Measurements from ENCODE around the gene PHF12.

The PHF12 gene

DNA sequence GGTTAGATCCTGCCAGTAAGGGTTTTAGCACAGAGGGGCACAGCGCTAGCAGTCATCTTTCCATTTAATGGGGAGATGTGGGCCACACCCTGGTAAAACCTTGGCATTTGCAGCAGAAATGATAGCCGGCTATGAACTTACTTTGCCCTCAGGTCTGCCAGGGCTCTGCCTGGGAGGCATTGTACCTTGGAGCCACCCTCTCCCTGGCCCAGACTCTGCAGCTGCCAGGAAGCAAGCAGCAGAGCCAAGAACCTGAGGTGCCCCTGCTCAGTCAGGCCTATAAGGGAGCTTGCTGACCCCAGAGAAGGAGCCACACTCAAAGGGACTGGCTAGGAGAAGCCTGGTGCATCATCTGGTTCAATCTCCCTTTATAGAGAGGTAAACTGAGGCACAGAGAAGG is 23.7 kb upstream of the PHF12 start:
- DNase-seq = no peak

DNA sequence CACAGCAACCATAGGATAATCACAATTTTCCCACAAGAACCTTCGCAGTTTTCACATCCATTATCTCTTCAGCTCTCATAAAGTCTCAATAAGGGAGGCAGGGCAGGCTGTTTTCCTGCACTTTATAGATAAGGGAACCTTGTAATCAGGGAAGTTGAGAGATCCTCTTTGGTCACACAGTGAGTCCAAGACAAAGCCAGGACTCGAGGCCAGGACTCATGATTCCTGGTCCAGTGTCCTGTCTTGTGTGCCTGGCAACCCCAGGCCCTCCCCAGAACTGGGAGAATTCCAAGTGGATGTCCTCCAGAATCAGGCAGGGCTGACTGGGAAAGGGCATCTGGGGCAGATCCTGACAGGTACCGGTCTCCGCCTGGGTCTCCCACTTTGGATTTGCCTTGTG is 23.1 kb upstream of the PHF12 start:
- no peak for DNase-seq

DNA sequence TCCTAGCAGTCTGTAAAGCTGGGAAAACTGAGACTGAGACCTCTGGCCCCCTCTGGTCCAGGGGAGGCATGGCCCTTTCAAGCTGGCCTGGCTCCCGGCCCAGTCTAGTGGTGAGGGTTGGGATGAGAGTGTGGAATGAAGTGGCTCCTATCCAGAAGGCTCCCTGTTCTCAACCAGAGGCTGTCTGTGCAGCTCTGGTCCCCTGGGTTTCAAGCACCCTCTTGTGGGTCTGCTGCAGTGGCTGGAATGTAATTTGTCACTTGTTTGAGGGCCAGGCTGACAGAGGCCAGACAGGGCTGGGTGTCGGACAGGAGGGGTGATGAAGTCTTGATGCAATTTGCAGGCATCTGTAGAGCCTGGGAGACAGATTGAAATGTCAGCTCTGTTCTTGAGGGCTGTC is 22.1 kb upstream of the PHF12 start:
- DNase-seq = no peak

DNA sequence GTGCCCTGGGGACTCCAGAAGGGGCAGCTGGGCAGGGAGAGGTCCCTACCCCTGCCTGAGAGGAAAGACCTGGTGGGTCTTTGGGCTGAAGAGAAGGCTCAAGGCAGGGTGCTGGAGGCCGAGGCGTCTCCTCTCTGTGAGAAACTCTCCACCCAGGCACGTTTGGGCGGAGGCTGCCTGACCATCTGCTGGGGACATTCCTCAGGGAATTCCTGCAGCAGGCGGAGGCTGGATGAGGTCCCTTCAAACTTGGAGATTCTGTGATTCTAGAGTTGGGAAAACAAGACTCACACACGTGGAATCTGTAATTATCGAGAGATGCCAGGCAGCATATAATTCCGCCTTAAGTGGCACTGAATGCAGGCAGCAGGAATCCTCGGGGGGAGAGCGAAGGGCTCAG is 21.1 kb upstream of the PHF12 start:
- no peak for DNase-seq

DNA sequence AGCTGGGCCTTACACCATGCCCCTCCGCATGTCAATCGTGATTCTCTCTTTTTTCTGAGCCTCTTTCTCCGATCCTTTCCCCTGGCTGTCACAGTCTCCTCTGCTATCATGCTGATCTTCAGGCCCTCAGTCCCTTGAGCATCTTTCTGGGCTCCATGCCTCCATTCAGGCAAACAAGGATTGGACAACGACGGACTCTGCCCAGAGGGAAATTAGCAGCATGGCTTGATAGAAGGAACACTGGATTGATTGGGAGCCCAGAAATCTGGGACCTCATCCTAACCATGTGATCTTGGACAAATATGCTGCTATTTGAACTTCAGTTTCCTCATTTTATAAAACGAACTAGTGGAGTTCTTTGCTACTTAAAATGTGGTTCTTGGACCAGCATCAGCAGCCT is 19.6 kb upstream of the PHF12 start:
- DNase-seq = no peak

DNA sequence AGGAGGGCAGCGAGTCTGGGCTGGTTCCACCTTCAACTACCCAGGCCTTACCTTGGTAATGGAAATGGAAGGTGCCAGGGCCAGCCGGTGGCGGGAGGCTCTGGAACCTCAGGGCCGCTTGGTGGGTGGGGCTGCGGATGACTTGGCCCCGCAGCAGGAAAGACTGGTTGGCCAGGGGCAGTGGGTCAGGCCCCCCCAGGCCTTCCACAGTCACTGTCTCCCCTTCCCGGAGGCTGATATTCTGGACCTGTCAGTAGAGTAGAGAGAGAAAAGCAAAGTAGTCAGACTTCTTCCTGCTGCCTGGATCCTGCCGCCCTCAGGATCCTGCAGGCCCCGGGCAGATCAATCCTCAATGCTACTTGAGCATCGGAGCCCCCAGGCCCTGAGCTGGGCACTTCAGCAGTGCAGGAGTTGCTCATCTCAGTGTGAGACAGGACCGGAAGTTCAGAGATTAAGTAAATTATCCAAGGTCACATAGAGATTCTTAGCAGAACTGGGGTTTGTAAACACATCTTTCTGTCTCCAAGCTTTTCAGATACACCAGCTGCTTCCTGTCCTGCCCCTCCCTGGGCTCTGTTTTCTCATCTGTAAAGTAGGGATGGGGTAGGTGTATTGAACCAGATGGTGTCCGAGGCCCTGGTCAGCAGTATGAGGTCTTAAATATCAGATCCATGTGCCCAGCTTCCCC is 18.5 kb upstream of the PHF12 start:
- DNase-seq = no peak

DNA sequence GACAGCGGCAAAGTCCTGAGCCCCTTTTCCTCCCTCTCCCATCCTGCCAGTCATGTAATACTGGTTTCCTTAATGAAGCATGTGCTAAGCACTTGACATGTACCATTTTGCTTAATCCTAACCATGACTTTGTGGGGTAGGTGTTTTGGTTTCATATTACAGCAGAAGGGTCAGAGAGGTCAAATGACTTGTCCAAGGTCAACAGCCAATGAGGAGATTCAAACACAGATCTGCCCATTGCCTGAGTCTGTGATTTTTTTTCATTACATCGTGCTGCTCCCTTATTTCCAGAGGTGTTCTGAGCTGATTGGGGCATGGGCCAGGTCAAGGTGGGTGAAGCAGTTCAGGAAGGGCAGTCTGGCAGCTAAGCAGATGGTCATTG is 17.6 kb upstream of the PHF12 start:
- no peak for DNase-seq

DNA sequence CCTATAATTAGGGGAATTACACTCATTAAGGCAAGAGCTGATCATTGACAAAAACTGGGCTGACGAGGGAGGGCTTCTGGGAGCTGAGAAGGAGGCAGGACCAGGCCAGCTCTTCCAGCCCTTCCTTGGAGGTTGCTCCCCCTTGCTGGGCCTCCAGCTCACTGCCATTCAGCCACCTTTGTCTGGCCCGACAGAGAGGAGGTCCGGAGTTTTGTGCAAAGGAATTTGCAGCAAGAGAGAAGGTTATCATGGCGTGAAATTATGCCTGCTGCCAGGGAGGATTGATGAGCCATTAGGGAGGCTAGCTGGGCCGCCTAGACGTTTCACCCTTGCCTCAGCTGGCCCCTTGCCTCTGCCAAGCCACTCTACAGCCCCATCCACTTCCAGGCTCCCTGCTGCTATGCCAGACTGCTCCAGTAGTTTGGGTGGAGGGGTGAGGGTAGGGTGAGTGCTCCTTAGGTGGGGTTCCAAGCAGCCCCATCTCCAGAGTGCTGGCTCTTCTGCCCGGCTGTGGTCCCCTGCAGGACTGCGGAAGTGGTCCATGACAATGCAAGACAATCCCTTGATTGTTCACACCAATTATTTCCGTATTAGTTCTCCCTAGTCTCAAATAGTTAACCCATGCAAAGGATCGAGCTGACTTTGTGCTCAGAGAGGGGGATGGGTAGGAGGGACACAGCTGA is 17.1 kb upstream of the PHF12 start:
- no peak for DNase-seq

DNA sequence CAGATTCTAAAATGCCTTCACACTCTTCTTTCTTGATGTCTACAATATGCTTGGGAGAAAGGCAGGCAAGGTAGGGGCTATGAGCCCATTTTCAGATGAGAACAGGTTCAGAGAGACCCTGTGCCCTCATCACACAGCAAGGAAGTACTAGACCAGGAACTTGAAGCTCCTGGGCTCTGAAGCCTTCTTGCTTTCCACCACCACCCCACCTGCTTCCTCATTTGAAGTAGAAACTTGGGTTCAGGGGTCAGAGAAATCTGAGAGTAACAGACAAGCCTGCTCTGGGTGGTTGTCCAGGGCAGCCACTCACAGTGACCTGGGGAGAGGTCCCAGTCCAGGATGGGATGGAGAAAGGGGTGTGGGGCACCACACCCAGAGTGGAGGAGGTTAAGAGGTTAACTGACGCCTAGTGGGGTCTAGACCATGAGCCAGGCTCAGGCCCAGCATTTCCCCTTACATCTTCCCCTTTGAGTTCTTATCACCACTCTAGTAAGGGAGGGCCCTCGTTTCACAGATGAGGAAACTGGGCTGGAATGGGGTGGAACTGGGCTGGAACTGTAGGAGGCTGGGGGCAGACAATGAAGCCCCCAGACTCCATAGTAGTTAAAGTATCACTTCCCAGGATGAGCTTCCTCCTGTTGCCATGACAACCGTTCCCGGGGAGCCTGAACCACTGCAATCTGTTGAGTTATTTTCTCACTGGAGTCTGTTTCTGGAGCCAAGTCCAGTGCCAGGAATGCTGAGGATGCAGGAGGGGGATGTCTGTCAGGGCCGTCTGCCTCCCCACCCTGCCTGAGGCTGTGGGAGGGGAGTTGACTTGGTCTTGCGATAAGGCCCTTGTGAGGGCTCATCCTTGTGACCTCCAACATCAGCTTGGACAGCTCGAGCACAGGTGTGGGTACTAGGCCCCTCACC is 16.2 kb upstream of the PHF12 start:
- DNase-seq = no peak

DNA sequence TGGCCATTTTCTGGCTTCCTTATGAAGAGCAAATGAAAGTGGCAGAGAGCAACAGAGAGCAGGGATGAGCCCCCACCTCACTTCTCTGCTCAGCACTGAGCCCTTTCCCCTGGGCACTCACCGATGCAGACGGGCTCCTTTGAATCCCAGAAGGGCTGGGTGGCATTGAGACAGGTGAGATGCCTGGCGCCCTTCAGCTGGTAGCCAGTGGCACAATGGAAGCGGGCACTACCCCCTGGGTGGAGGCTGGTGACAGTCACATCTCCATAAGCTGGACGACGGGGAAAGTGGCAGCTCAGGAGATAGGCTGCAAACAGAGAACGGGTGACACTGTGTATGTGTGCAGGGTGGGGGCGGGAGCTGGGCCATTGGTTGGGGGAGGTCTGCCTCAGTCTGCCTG is 12.5 kb upstream of the PHF12 start:
- DNase-seq = no peak

DNA sequence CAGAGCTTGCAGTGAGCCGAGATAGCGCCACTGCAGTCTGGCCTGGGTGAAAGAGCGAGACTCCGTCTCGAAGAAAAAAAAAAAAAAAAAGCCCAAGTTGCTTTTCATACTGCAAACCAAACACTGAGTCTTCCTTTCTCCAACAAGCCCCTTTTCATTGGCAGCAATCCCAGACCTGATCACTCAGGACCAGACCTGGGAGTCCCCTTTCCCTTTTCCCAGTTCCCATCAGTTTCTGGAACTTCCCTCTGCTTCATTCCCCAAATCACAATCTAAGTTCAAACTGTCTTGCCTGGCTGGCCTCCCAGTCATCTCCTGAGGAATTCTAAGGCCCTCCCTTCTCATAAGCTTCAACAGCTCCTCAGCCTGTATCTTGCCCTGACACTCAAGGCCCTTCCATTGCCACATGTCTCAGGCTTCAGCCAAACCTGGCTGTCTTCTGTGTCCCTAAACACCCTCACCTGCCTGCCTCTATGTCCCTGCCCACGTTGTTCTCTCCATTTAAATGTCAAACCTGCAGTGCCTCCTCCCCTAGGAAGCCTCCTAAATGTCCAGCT is 11.8 kb upstream of the PHF12 start:
- DNase-seq = no peak

DNA sequence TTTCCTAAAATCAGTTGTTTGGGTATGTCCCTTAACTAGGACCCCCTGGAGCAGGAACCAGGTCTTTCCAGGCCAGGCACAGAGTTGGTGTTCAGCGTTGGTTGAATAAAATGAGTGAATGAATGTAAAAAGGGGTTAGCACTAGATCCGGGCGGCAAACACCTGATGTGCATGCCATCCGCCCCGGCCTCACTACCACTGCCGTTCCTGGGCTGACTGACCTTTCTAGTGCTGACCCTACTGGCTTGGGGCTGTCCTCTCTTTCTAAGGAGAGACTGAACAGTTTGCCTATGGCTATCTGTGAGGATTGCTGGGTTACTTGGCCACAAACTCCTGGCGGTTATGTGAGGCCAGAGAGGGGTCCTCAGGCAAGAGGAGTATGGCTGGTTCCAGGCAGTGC is 10.1 kb upstream of the PHF12 start:
- DNase-seq = no peak

DNA sequence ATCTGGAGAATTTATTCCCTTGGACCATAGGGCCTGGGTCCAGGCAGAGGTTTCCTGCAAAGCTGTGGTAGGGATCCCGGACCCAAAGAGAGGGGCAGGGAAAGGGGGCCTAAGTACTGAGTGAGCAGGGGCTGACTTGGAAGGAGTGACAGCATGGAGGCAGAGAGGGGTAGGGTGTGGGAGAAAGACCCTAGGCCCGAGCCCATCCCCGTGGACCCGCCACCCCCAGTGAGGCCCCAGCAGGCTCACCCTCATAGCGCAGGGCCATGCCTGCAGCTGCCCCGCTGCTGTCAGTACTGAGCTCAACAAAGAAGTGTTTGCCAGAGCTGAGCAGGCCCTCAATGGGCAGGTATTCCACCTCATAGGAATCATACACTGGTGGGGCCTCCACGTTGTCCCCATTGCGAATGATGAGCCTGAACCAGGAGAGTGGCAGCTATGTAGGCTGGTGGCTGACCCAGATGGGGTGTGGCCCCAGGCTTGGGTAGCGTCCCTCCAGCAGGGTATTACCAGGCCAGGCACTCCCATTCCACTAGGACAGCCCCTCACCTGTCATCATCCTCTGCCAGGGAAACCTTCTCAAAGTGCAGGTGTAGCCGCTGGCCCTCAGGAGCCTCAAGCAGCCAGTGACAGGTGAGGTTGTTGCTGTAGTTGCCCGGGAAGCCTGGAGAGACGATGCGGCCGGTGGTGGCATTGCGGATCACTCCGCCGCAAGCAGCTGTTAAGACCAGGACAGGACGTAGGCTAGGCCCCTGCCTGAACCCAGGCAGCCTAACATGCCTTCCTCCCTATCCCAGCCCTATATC is 9.1 kb upstream of the PHF12 start:
- DNase-seq = no peak

DNA sequence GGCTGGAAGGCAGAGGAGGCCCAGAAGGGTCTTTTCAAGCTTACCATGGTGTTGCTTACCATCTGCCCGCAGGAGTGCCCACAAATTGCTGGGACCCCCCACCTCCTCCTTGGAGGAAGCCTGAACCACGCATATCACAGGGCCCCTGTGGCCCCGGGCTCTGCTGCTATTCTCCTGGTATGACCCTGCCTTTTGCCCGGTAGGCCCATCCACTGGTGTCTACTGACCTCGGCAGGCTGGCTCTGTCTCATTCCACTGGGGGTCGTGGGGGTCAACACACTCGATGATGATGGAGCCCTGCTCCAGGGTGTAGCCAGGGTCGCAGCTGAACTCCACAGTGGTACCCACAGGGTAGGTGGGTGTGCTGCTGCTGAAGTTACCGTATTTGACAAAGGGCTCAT is 8.2 kb upstream of the PHF12 start:
- no peak for DNase-seq

DNA sequence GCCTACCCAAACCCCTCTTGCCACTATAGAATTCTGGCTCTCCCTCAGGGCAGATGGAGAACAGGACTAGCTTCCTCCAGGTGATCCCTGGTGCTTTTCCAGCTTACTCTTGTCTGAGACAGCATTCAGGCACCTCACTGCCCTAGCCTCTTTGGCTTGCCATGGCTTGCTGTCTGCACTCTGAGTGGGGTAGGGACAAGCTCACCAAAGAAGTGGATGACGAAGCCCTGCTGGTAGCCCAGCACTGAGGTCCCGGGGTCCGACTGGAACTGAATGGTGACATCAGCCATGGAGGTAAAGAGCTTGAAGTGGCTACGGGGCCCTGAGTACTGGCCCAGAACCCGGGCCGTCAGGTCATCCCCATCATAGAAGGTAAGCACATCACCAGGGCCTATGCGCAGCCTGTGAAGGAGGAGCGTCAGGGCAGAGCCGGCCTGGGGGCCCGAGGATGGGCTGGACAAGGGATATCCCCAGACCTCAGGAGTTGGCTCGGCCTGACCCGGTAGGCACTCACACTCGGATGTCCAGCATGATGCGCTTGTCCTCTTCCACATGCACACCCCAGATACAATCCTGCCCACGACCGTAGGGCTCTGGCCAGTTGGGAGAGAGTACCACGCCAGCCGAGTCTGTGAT is 7.6 kb upstream of the PHF12 start:
- no peak for DNase-seq

DNA sequence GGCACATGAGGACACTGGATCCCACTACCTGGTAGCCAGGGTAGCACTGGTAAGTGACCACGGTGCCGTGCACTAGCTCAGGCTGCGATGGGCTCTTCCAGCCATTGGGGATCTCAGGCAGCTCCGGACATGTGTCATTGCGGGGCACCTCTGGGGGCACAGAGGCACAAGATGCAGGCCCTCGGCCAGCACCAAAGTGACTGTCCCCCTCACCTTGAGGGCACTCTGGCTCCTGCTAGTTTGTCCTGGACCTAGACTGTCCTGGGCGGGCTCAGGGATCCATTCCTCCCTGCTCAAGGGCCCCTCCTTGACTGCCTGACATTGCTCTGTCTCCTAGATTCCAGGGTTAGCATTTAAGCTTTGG is 6.7 kb upstream of the PHF12 start:
- no peak for DNase-seq

DNA sequence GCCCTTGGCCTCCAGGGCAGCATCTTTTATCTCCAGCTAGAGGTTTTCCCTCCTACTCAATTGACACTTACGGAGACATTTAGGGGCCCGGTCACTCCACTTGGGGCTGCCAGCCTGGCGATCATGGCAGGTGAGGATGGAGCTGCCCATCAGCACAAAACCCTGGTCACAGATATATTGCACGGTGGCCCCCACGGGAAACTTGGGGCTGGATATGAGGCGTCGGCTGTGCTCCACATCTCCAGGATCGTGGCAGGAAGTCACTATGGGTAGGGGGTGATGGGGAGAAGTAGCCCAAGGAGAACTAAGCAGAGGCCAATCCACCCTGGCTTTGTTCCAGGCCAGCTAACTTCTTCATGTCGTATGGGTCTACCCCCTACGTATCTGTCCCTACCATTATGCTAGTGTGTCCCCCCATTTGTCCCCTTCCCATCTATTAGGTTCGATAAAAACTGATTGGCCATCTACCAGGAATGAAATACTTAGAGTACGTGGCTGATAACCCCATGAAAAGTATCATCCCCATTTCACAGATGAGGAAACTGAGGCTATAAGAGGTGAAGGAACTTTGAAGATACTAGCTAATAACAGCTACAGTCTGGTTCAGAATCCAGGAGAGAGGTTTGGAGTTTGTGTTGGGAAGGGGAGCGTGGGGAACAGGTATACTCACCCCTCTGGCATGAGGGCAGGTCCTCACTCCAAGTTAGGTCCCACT is 6.1 kb upstream of the PHF12 start:
- no peak for DNase-seq

DNA sequence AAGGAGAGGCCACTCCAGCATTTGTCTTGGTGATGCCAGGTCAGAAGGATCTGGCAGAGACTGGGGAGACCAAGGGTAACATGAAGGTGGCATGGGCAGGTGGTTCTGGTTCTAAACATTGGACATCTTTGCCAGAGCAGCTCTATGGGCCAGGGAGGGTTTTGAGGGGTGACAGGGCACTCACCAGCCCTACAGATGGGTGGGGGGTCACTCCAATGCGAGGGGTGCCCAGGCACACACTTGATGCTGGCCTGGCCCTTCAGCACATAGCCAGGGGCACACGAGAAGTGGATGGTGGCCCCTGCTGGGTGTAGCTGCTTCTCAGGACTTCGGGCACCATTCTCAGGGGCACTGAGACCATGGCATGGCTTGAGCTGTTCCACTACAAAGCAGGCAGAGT is 5.5 kb upstream of the PHF12 start:
- DNase-seq = no peak

DNA sequence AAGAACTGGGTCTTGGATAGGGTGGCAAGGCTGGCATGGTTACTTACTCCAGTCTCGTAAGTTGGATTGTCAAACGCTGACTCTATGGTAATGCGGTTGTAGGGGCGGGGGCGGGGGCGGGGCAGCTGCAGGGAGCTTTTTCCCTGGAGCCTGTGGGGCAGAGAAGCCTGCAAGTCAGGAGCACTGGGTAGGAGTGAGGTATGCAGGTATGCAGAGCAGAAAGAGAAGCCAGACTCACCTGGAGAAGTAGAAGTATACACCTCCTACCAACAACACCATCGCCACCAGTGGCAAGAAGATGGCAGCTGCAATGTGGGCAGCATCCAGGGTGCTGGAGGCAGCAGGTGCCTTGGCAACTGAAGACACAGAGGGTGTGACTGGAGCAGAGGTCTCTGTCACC is 4.8 kb upstream of the PHF12 start:
- no peak for DNase-seq

DNA sequence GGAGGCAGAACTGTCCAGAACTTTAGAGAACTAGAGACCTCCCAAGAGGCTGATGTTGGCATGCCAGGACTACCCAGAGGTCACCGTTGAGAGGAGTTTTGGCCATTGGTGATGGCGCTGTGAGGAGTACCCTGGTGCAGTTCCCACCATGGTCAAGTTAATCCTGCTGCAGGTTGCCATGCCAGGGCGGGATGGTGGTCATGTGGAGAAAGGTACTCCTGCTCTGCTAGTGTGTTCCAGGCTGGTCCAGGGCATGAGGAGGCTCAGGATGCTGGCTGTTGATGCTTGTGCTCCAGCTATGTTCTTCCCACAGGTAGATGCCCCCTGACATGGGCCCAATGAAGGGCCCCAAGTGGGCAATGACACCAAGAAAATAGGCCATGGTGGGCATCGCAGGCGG is 4.1 kb upstream of the PHF12 start:
- DNase-seq = no peak

DNA sequence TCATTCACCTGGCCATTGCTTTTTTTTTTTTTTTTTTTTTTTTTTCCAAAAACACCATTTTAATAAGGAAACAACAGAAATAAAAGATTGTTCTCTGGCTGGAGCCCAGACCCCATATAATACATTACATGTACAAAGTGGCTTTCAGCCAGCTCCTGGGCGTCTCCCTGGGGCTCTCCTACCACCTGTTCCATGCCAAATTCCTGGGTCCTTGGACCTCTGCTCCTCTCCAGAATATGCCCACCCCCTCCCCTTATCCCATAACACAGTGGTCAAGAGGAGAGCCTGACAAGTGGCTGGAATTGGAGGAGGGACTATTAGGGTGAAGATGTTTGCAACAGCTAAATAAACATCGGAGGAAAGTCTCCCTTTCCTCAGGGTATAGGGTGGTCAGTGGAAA is 3.6 kb upstream of the PHF12 start:
- no peak for DNase-seq

All from activated CD8-positive, alpha-beta memory T cell treated with anti-CD3 and anti-CD28 coated beads, Interleukin-2, amount 50 U/mL, for 4 hours (primary cell).